IMR-90 (cell line): Measurements from ENCODE around the gene IQCE. TPM values are rescaled to one million over a fixed set of nuclear protein-coding genes. Genes with fewer than 3 reads are reported as not detected.
A peak's percentile ranks its signal among the peaks of the same experiment; 100 is the strongest.

Source experiments
- ATAC-seq: fragments of 200-7000 bp; cut with Tn5 transposase; 2 replicates; pipeline ENCODE4 v1.9.1; 2020; ENCODE audit warnings: low read depth, mild to moderate bottlenecking, moderate library complexity
- BruUV-seq: library from RNA; stranded (reverse); fragments of 400-500 nt; replicated peaks from 2 replicates; lab custom pipeline; 2021; lab: Mats Ljungman, UMichigan
- CTCF ChIA-PET: fragments of 300-600 bp; formaldehyde crosslinking; extraction: SDS; loops from one replicate; lab custom pipeline; 2021; ENCODE audit warnings: antibody characterized with exemption; lab: Yijun Ruan, JAX
- POLR2A ChIA-PET: fragments of 300-600 bp; sonication (Branson Sonifier 250); formaldehyde crosslinking; loops from one replicate; lab custom pipeline; 2022; ENCODE audit warnings: antibody characterized with exemption; ENCODE audit not compliant: unreplicated experiment; lab: Charles Lee
- DNase-seq: peaks from one replicate; pipeline ENCODE4 v3.0.0; 2013
- H2AFZ ChIP-seq: replicated peaks from 2 replicates; pipeline ENCODE3; 2013; ENCODE audit warnings: low read length, mild to moderate bottlenecking; ENCODE audit not compliant: poor library complexity
- H2AK5ac ChIP-seq: 2 replicates; pipeline ENCODE4 v1.6.1; 2013; ENCODE audit warnings: low read depth, low read length, inconsistent platforms
- H2AK9ac ChIP-seq: replicated peaks from 2 replicates; pipeline ENCODE3; 2013; ENCODE audit warnings: mild to moderate bottlenecking, low read depth, low read length, moderate library complexity; ENCODE audit not compliant: poor library complexity
- H2BK120ac ChIP-seq: 2 replicates; pipeline ENCODE4 v1.6.1; 2013; ENCODE audit warnings: low read depth, low read length, inconsistent platforms
- H2BK15ac ChIP-seq: 3 replicates; pipeline ENCODE4 v1.6.1; 2013; ENCODE audit warnings: low read depth, low read length, inconsistent platforms
- H2BK20ac ChIP-seq: 2 replicates; pipeline ENCODE4 v1.6.1; 2013; ENCODE audit warnings: low read depth, mild to moderate bottlenecking, inconsistent platforms, low read length, moderate library complexity
- H2BK5ac ChIP-seq: 2 replicates; pipeline ENCODE4 v1.6.1; 2013; ENCODE audit warnings: mild to moderate bottlenecking, low read depth, low read length, inconsistent platforms; ENCODE audit not compliant: poor library complexity, severe bottlenecking
- H3K14ac ChIP-seq: replicated peaks from 2 replicates; pipeline ENCODE4 v1.6.1; 2013; ENCODE audit warnings: low read depth, low read length, inconsistent platforms
- H3K18ac ChIP-seq: 2 replicates; pipeline ENCODE4 v1.6.1; 2013; ENCODE audit warnings: low read depth, low read length, control low read depth
- H3K23ac ChIP-seq: 2 replicates; pipeline ENCODE4 v1.6.1; 2013; ENCODE audit warnings: low read depth, low read length, inconsistent platforms
- H3K27ac ChIP-seq: 2 replicates; pipeline ENCODE4 v1.5.1; 2013; ENCODE audit warnings: mild to moderate bottlenecking, control low read depth, low read length; ENCODE audit not compliant: insufficient read depth
- H3K27me3 ChIP-seq: 2 replicates; pipeline ENCODE4 v1.6.1; 2013; ENCODE audit warnings: low read length; ENCODE audit not compliant: control insufficient read depth, insufficient read depth
- H3K36me3 ChIP-seq: 2 replicates; pipeline ENCODE4 v1.6.1; 2013; ENCODE audit warnings: low read length, mixed read lengths; ENCODE audit not compliant: control insufficient read depth, insufficient read depth
- H3K4ac ChIP-seq: 2 replicates; pipeline ENCODE4 v1.6.1; 2013; ENCODE audit warnings: low read depth, low read length, inconsistent platforms
- H3K4me1 ChIP-seq: 2 replicates; pipeline ENCODE4 v1.6.1; 2013; ENCODE audit warnings: low read length, mixed read lengths; ENCODE audit not compliant: control insufficient read depth, insufficient read depth
- H3K4me2 ChIP-seq: 2 replicates; pipeline ENCODE4 v1.6.1; 2013; ENCODE audit warnings: low read depth, mild to moderate bottlenecking, control low read depth, low read length, moderate library complexity
- H3K4me3 ChIP-seq: 2 replicates; pipeline ENCODE4 v1.5.1; 2013; ENCODE audit warnings: low read depth, mild to moderate bottlenecking, control low read depth, low read length, moderate library complexity; ENCODE audit not compliant: insufficient read depth
- H3K56ac ChIP-seq: 2 replicates; pipeline ENCODE4 v1.6.1; 2013; ENCODE audit warnings: low read length, inconsistent platforms; ENCODE audit not compliant: insufficient read depth; ENCODE audit errors: extremely low read depth
- H3K79me1 ChIP-seq, 2 experiments: 2 replicates each; pipeline ENCODE4 v1.6.1; 2013; ENCODE audit warnings: low read length in 2 of 2, inconsistent platforms in 1 of 2, low read depth in 1 of 2
- H3K9ac ChIP-seq: 2 replicates; pipeline ENCODE4 v1.6.1; 2013; ENCODE audit warnings: low read depth, low read length, control low read depth
- H3K9me1 ChIP-seq: 2 replicates; pipeline ENCODE4 v1.6.1; 2013; ENCODE audit warnings: low read length, inconsistent platforms; ENCODE audit not compliant: insufficient read depth
- H3K9me3 ChIP-seq: 2 replicates; pipeline ENCODE4 v1.6.1; 2013; ENCODE audit warnings: low read length; ENCODE audit not compliant: control insufficient read depth, insufficient read depth
- H4K20me1 ChIP-seq: 2 replicates; pipeline ENCODE4 v1.6.1; 2013; ENCODE audit warnings: low read length, inconsistent platforms; ENCODE audit not compliant: insufficient read depth
- H4K5ac ChIP-seq: 2 replicates; pipeline ENCODE4 v1.6.1; 2013; ENCODE audit warnings: mild to moderate bottlenecking, low read depth, low read length, control low read depth
- H4K8ac ChIP-seq, 2 experiments: 2 replicates each; pipeline ENCODE4 v1.6.1; 2013; ENCODE audit warnings: low read depth in 2 of 2, low read length in 2 of 2, control low read depth in 1 of 2, inconsistent platforms in 1 of 2
- H4K91ac ChIP-seq: 2 replicates; pipeline ENCODE4 v1.6.1; 2013; ENCODE audit warnings: low read depth, low read length, inconsistent platforms; ENCODE audit not compliant: insufficient read depth
- BHLHE40 ChIP-seq: fragments of 150-350 bp; IDR thresholded peaks from 2 replicates; pipeline ENCODE4 v1.6.1; 2016; ENCODE audit warnings: mild to moderate bottlenecking, low read depth, low read length
- CEBPB ChIP-seq: IDR thresholded peaks from 2 replicates; pipeline ENCODE4 v1.6.1; 2012; ENCODE audit warnings: low read depth, low read length, improper control_type of control experiment
- CHD1 ChIP-seq: IDR thresholded peaks from 2 replicates; pipeline ENCODE4 v1.6.1; 2012; ENCODE audit warnings: low read depth, low read length, improper control_type of control experiment
- FOS ChIP-seq: fragments of 150-350 bp; IDR thresholded peaks from 2 replicates; pipeline ENCODE4 v1.6.1; 2016; ENCODE audit warnings: low read depth, low read length
- MAFK ChIP-seq: IDR thresholded peaks from 2 replicates; pipeline ENCODE4 v1.6.1; 2012; ENCODE audit warnings: low read depth, low read length, improper control_type of control experiment
- MAZ ChIP-seq: IDR thresholded peaks from 2 replicates; pipeline ENCODE4 v1.6.1; 2012; ENCODE audit warnings: low read depth, mild to moderate bottlenecking, low read length, improper control_type of control experiment, moderate library complexity, borderline replicate concordance
- MXI1 ChIP-seq: IDR thresholded peaks from 2 replicates; pipeline ENCODE4 v1.6.1; 2012; ENCODE audit warnings: low read depth, mild to moderate bottlenecking, low read length, moderate library complexity, borderline replicate concordance
- NFE2L2 ChIP-seq: fragments of 150-350 bp; IDR thresholded peaks from 2 replicates; pipeline ENCODE4 v1.6.1; 2016; ENCODE audit warnings: low read depth, mild to moderate bottlenecking, low read length
- POLR2A ChIP-seq: IDR thresholded peaks from 2 replicates; pipeline ENCODE4 v1.6.1; 2012; ENCODE audit warnings: mild to moderate bottlenecking, low read depth, low read length
- RAD21 ChIP-seq: IDR thresholded peaks from 2 replicates; pipeline ENCODE4 v1.6.1; 2012; ENCODE audit warnings: low read length, improper control_type of control experiment
- RCOR1 ChIP-seq: IDR thresholded peaks from 2 replicates; pipeline ENCODE4 v1.6.1; 2012; ENCODE audit warnings: mild to moderate bottlenecking, low read length, improper control_type of control experiment; ENCODE audit not compliant: insufficient replicate concordance
- RFX5 ChIP-seq: IDR thresholded peaks from 2 replicates; pipeline ENCODE4 v1.8.0; 2012; ENCODE audit warnings: low read depth, mild to moderate bottlenecking, low read length, moderate library complexity
- SMC3 ChIP-seq: fragments of 150-350 bp; IDR thresholded peaks from 2 replicates; pipeline ENCODE4 v1.6.1; 2016; ENCODE audit warnings: low read depth, mild to moderate bottlenecking, antibody characterized with exemption, low read length, moderate library complexity
- WGBS, 2 experiments: methylation state at CpG; one replicate each; pipeline versions ENCODE4 v1.1.5 to v1.1.7; 2013; ENCODE audit warnings: missing lambda C conversion rate in 2 of 2; ENCODE audit not compliant: insufficient read length in 1 of 2; ENCODE audit errors: extremely low coverage in 2 of 2; 5-methylcytosine and 5-hydroxymethylcytosine counted together
- dilution Hi-C: fragments of 300-500 bp; cut with HindIII; formaldehyde crosslinking; loops from one replicate; pipeline ENCODE4 v1.14.3; 2018; ENCODE audit warnings: low sequenced_read_pairs; ENCODE audit not compliant: unreplicated experiment
- in situ Hi-C: fragments of 300-500 bp; cut with MboI; formaldehyde crosslinking; loops from 3 replicates; pipeline ENCODE4 v1.14.3; 2019; ENCODE audit warnings: low sequenced_read_pairs, inconsistent platforms, mixed read lengths
- intact Hi-C: fragments of 100-400 bp; cut with micrococcal nuclease; formaldehyde crosslinking; loops from 2 replicates; pipeline ENCODE4 v1.10.0; 2022
- polyA plus RNA-seq, 3 experiments: library from polyadenylated mRNA; depleted of rRNA; stranded (reverse); fragments of >200 nt; gene quantifications; 2 replicates each; pipeline ENCODE4 v1.2.3, GENCODE V29; 2012; ENCODE audit warnings: low replicate concordance in 1 of 3
- total RNA-seq: library from RNA; depleted of rRNA; stranded (reverse); fragments of >200 nt; gene quantifications from 2 replicates; pipeline ENCODE4 v1.2.3, GENCODE V29; 2012
- TF ChIP-seq, protein P1 (sequence below): conservative IDR thresholded peaks from 2 replicates; pipeline ENCODE4 v1.5.1; 2012; ENCODE audit warnings: mild to moderate bottlenecking, low read depth, low read length, improper control_type of control experiment
- TF ChIP-seq, protein P2 (sequence below): fragments of 150-350 bp; IDR thresholded peaks from 2 replicates; pipeline ENCODE4 v1.6.1; 2017; ENCODE audit warnings: mild to moderate bottlenecking, antibody characterized with exemption, low read length, low read depth

The IQCE gene
- total and polyA plus RNA-seq, 2 of the 4 experiments (the other 2 are of a cell fraction) = 5.0 to 6.3 TPM

DNA sequence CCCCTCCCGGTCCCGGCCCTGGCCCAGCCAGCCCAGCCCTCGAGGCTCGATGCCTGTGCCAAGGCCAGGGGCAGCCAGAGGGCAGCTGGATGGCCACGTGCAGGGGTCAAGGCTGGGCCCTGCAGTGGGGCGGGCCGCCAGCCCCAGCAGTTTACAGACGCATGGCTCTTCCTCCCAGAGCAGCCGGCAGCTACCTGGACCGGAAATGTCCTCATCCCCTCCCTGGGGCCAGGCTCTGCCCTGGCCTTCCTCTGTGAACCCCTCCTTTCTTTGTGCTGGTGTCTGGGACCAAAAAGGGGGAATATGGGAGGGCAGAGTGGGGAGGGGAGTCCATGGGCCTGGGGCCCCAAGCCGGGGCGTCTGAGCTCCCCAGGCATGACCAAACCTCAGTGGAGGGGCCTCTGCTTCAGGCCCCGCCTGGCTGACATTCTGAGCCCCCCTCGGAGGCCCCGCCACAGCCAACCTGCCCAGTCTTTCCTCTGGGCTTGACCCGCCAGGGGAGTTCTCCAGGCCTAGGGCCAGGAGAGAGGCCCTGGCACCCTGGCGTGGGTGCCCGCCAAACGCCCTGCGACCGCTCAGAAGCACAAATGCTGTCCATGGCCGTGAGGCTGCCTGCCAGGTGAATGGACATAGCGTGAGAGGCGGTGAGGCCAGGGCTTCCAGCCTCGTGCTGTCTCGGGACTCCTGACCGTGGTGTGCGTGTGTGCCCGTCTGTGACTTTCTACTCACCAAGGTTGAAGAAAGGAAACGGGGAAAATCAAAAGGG lies 104.5 kb downstream of the IQCE start:
- Histone ChIP-seq H2AK9ac (no peak overlapping the region), H3K9ac (no peak overlapping the region), H3K27ac (no peak overlapping the region), H3K18ac (no peak overlapping the region), H4K8ac (no peak overlapping the region), H3K27me3 (no peaks in the 10 kb centered on the region), H3K4ac (no peak overlapping the region), H3K9me3 (peaks cover 5% of the 10 kb centered on the region; the same call in 1 of the 2 replicates), H3K56ac (no peak overlapping the region), H3K36me3 (peaks cover 31% of the 10 kb centered on the region; the same call in 1 of the 2 replicates), H2AK5ac (no peak overlapping the region), H4K20me1 (peaks cover 13% of the 10 kb centered on the region), H2AFZ (no peak overlapping the region), H3K9me1 (no peaks in the 10 kb centered on the region), H3K4me2 (no peak overlapping the region), H3K79me1 (peaks cover 0 to 5% of the 10 kb centered on the region in 2 experiments; a peak in 1 of 4 replicates), H3K4me3 (no peak overlapping the region), H4K5ac (no peak overlapping the region), H3K14ac (no peak overlapping the region), H3K23ac (no peak overlapping the region), H2BK15ac (no peak overlapping the region), H4K91ac (no peak overlapping the region), H2BK120ac (no peak overlapping the region), H2BK5ac (no peak overlapping the region), H2BK20ac (no peak overlapping the region), H3K4me1 (peaks cover 3% of the 10 kb centered on the region)
- BruUV-seq = TSS peak; percentile 67
- ATAC-seq (no peak), DNase-seq (no peak)
- WGBS, 2 experiments = 79% methylated on average over 12 of the region's 30 CpGs; no CpG with 5 or more reads in 1 of the 2 experiments
- in situ Hi-C loops = no loop called here
- intact Hi-C loops = no loop called here
- ChIA-PET CTCF (no interaction called here), POLR2A (no interaction called here)
- dilution Hi-C loops = no loop called here
- TF ChIP-seq CEBPB = no peak
- no peak for TF ChIP-seq RCOR1
- TF ChIP-seq, protein P1, sequence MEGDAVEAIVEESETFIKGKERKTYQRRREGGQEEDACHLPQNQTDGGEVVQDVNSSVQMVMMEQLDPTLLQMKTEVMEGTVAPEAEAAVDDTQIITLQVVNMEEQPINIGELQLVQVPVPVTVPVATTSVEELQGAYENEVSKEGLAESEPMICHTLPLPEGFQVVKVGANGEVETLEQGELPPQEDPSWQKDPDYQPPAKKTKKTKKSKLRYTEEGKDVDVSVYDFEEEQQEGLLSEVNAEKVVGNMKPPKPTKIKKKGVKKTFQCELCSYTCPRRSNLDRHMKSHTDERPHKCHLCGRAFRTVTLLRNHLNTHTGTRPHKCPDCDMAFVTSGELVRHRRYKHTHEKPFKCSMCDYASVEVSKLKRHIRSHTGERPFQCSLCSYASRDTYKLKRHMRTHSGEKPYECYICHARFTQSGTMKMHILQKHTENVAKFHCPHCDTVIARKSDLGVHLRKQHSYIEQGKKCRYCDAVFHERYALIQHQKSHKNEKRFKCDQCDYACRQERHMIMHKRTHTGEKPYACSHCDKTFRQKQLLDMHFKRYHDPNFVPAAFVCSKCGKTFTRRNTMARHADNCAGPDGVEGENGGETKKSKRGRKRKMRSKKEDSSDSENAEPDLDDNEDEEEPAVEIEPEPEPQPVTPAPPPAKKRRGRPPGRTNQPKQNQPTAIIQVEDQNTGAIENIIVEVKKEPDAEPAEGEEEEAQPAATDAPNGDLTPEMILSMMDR = no peak
- no peak for TF ChIP-seq POLR2A
- no peak for TF ChIP-seq NFE2L2
- no peak for TF ChIP-seq CHD1
- TF ChIP-seq RAD21 = no peak
- TF ChIP-seq, protein P2, sequence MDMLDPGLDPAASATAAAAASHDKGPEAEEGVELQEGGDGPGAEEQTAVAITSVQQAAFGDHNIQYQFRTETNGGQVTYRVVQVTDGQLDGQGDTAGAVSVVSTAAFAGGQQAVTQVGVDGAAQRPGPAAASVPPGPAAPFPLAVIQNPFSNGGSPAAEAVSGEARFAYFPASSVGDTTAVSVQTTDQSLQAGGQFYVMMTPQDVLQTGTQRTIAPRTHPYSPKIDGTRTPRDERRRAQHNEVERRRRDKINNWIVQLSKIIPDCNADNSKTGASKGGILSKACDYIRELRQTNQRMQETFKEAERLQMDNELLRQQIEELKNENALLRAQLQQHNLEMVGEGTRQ = no peak
- TF ChIP-seq RFX5 = no peak
- no peak for TF ChIP-seq SMC3
- no peak for TF ChIP-seq FOS
- no peak for TF ChIP-seq MXI1
- no peak for TF ChIP-seq BHLHE40
- no peak for TF ChIP-seq MAZ
- no peak for TF ChIP-seq MAFK
